CD4-positive, alpha-beta T cell treated with Interleukin-12 subunit alpha and Interleukin-12 subunit beta, for 1 hour (primary cell): Measurements from ENCODE around the gene IBSP.

Experiments used
- DNase-seq: peaks from one replicate; pipeline ENCODE4 v3.0.0-alpha.2; 2020

The IBSP gene, protein sequence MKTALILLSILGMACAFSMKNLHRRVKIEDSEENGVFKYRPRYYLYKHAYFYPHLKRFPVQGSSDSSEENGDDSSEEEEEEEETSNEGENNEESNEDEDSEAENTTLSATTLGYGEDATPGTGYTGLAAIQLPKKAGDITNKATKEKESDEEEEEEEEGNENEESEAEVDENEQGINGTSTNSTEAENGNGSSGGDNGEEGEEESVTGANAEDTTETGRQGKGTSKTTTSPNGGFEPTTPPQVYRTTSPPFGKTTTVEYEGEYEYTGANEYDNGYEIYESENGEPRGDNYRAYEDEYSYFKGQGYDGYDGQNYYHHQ

DNA sequence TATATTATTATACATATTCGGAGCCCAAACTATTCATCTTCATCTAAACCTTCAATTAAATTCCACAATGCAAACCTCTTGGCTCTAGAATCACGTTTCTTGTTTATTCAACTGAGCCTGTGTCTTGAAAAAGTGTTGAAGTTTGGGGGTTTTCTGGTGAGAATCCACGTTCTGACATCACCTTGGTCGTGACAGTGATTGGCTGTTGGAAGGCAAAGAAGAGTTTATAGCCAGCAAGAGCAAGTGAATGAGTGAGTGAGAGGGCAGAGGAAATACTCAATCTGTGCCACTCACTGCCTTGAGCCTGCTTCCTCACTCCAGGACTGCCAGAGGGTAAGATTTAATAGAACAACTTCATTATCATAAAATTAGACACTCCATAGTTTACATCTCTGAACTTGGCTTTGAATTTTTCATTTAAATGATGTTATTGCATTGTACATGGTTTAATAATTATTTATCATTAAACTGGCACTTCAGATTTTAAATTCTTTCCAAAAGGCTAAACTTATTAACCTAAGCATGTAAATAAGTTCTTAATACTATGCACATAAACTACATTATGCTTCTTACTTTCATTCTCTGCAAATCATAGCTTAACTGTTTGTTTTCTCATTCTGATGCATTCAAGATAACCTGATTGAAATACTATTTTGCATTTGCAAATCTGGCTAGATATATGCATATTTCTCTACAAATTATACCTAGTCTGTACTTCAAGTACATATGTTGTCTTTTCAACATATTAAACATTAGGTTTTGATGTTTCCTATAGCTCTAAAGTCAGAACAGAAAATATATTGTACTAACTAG, at the start of gene IBSP:
Gene IBSP (plus strand): TSS at position 254 of the 813 bp plus-strand sequence. CDS start 2,808 bp downstream, outside the sequence.
- no peak for DNase-seq

DNA sequence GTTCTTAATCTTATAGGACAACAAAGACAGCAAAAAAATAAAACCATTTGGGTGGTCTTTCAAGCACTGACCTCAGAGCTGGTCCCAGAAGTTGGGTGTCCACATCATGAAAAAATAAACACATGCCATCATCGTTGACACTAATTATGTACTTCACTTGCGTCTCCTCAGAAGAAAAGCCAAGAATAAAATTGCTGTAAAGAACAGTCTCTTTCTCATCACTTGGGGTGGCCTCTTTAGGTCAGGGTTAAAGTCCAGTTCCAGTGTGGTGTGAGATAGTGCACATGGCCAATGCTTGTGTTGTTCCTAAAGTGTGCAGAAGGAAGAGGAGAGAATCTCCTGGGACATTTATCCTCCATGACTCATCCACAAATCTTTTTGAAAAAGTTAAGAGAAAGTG, 49.5 kb upstream of the IBSP start:
- DNase-seq = no peak

DNA sequence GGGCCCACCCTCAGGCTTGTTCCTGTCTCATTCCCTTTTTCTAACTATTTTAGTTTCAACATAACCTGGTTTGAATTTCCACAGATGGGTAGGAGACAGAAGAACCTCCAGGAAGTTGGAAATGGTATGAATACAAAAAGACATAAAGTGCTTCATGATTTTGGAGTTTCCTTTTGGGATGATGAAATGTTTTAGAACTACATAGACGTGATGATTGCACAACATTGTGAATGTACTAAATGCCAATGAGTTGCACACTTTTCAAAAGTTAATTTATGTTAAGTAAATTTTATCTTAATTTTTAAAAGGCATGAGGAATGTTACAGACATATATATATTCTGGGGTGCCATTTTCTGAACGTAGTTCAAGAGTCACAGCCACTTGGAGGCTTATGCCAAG, 41.1 kb upstream of the IBSP start:
- no peak for DNase-seq

DNA sequence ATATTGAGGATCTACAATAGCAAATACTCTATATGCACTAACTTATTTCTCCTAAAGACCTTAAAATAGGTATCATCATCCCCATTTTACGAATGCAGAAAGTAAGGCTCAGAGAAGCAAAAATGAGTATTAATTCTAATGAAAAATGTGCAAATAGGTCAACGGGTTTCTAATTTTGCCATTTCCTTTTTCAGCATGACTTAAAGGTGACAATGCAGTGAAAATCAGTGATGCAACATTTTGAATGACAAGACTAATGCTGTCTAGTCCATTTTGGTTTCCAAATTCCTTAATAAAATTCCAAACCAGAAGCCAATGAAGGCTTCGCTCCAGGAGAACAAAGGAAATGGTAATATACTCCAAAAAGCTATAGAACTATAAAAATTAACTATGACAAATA, 37.0 kb upstream of the IBSP start:
- no peak for DNase-seq

DNA sequence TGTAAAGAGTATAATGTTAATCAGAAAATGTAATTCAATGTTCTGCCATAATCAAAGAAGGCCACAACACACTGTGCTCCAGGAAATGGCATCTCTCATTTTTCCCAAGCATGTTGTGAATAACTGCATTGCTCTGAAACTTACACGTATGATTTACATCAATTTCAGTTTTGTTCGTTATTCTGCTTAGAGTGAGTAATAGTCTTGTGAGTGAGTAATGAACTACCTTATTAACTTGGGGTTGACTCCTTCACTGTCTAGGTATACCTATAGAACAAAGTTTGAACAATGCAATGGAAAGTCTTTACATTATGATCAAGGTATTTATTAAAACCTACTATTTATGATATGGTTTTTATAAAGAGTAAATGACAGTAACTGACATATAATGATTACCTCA, 17.8 kb upstream of the IBSP start:
- no peak for DNase-seq

DNA sequence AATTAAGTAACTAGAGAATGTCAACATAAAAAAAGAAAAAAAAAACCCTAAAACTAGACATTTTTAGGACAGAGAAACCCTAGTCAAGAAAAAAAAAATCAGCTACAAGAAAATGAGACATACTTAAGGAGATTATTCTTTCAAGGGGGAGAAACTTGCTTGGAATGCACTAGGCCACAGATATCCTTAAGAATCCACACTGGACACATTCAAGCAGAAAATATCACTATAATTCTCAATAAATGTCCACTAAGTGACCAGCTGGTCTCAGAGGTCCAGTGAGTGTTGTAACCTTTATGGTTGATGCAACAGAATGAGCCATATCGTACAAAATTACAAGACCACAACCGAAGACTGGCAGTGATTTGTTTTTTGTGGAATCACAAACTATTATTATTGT, 15.6 kb upstream of the IBSP start:
- DNase-seq = no peak

DNA sequence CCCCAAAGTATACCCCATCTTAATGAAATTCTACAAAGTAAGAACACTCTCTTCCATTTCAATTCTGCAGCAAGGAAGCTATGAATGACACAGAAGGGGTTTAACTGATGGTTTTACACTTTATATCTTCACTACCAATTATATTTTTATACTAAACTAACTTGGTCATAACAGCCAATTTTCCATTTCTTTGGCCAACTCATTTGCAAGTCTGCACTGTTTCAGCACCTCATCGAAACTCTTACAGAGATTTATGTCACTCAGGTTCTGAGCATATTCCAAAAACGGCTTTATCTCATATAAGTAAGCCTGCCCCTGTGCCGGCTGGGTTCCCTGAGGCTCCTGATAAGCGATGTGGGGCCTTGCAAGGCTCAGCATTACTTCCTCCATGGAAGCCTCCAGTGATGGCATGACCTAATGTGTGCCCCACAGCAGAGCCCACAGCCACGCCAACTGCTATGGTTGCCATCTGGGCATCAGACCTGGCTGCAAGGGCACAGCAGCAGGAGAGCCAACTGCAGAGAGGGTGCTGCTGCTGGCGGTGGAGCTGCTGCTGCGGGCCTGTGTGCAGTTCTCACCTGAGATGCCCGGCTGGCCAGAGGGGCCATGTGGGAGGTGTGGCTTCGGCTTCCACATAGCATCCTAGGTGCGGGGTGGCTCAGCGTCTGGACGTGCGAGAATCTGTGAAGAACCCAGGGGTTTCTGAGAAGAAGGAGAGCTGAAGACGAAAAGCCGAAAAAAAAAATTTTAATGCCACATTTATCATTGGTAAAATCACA, 13.4 kb upstream of the IBSP start:
- no peak for DNase-seq

DNA sequence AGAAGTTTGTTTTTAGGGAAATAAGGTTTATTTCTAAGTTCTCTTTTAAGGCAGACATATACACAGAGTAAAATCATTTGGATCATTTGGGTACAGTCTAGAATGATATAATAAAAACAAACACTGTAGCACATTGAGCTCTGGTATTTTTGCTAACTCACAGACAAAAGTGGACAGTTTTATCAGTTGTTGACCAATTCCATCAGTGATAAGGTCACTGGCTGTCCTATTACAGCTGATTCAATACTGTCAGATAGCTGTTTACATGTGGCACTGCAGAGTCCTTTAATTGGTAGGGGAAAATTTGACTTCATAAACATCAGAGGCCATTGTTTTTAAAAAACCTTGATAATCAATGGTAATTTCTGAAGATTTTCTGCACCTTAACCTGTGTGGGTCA, 3.5 kb downstream of the IBSP start:
- DNase-seq = no peak

DNA sequence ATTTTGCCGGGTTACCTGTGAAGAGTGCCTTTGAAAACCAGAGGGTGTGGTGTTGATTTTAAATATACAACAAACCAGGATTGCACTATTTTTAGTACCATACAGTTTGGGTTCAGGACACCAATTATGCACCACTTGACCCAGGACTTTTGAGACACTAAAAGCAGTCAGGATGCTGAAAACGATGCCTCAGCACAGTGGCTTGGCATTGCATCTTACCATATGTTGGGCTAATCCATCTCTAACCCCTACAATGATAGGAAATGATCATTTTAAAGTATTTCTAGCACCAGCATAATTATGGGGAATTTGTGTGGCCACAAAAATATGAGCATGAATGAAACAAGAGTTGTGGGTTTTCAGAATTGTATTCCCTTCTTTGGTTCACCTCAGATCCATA, 4.1 kb downstream of the IBSP start:
- no peak for DNase-seq

DNA sequence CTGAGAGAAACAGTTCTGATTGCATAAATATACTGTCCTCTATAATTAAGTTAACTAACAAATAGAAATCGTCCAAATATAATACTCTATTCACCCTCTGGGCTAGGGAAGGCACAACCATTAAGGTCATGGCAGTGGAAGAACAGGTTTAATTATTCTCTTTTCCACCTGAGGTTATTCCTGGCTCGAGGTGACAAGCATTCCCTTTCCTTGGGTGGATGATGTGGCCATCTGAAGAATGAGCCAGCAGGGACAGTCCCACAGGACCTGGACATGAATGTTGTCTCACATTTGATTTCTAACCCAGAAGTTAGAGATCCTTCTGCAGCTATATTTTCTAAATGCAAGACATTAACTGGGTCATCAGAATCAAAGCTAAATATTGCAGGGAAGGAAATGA, 5.5 kb downstream of the IBSP start:
- no peak for DNase-seq

DNA sequence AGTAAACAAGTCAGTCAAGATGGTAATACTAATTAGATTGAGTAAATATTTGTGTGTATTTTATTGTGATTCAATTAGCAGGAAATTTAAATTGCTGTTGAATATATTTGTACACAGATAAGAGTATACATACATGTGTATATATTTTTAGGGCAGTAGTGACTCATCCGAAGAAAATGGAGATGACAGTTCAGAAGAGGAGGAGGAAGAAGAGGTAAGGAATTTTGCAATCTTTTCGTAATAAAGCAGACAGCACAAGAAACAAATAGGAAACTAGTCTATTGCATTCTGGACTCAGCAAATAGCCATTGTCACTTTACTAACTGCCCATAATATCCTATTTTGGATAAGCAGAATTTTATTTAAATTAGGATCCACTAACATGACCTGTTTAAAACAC, 6.6 kb downstream of the IBSP start:
- DNase-seq = no peak

DNA sequence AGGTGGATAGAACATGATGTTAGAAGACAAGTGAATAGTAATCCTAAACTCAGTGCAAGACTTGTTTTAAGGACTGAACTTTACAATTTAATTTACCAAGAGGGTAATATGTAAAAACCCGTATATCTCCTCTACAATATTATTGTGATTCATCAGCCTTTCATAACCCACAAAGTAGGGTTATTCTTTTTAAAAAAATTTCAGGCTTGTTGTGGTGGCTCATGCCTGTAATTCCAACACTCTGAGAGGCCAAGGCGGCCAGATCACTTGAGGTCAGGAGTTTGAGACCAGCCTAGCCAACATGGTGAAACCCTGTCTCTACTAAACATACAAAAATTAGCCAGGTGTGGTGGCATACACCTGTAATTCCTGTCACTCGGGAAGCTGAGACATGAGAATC, 7.2 kb downstream of the IBSP start:
- no peak for DNase-seq

DNA sequence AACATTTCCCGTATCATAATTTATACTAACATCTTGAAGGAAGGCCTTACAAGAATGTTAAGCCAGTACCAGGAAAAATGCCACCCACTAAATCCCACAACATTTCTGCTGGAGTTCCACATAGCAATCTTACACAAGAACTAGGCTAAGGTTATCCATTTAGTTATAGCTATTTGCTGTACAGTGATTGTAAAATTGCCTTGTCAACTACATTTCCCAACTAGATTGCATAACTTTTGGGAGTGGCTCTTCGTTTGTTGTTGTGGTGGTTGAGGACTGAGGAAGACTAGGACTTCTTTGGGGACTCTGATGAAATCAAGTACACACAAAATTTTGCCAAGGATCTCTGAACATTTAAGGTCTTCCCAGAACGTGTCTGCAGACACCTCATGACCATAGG, 8.0 kb downstream of the IBSP start:
- no peak for DNase-seq

DNA sequence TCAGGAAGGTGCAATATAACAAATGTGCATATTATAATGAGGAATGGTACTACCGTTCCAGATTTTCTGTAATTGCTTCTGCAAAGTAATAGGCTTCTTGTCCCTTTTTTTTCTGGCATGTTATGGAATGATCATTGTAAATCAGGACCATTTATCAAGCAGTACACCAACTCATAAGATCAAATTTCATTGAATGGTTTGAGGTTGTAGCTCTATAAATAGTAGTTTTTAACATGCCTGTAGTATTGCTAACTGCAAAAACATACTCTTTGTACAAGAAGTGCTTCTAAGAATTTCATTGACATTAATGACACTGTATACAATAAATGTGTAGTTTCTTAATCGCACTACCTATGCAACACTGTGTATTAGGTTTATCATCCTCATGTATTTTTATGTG, 12.6 kb downstream of the IBSP start:
- no peak for DNase-seq

DNA sequence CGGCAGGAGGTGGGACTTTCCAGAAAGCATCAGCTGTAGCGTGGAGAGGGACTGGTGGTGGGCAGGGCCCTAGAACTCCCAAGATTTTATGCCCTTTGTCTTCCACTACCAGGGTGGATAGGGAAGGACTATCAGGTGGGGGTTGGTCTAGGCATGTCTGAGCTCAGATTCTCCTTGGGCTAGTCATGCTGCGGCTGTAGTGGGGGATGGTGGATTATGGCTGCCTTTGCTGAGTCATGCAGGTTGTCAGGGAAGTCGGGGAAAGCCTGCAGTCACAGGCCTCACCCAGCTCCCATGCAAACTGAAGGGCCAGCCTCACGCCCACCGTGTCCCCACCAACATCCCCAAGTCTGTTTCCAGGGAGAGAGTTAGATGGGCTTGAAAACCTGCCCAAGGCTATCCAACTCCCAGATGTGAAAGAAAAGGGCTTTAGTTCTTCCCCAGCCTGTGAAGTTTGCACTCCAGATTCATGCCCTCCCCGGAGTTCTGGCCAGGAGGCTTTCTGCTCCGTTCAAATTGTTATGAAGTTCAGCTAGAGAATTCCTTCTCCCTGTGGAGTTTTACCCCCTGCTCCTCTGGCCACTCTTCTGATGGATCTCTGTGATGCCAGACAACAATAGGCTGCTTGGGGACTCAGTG, 20.0 kb downstream of the IBSP start:
- DNase-seq = no peak

DNA sequence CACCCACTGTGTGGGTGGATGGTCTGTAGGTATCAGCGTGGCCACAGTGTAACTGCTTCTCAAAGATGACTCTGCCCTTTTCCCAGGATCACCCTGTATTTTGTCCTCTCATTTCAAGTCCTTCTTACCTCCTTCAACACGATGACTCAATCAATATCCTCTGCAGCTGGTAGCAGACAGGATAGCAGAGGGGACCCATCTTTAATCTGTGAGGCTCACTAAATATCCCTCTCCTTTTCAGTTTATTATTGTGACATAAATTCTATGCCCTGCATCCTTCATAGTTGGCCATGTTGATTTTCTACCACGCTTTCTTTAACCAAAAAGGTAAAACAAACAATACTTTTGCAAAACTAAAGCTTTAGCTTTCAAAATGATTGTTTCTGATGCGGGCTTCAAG, 23.8 kb downstream of the IBSP start:
- DNase-seq = no peak

DNA sequence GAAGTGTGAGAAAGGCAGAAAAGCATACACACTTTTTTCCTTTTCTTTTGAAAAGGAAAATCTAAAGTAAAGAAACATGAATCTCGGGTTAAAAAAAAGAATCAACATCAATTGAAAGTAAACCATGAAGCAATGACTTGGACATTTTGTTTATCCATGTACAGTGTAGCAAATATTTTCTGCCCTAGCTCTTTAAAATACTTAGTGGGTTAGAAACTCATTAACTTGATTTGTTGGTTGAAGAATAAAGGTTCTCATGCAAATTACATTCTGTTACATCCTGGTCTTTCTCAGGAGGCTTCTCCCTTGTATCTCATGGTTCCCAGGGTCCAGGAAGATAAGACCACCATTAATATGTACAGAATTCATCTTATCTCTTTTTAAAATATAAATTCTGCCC, 24.4 kb downstream of the IBSP start:
- DNase-seq = no peak

DNA sequence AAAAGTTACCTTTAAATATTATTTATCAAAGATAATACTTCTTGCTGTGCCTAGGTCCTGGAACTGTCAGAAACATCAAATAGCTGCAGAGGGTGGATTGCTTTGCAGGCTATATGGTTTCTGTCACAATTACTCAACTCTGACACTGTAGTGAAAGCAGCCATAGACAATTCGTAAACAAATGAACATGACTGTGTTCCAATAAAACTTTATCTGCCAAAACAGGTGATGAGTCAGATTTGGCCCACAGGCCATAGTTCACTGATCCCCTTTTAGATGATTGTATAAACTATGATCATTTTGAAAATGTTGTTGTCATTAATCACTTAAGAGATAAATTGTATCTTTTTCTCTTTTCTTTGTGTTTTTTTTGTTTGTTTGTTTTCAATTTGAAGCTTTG, 25.0 kb downstream of the IBSP start:
- no peak for DNase-seq

DNA sequence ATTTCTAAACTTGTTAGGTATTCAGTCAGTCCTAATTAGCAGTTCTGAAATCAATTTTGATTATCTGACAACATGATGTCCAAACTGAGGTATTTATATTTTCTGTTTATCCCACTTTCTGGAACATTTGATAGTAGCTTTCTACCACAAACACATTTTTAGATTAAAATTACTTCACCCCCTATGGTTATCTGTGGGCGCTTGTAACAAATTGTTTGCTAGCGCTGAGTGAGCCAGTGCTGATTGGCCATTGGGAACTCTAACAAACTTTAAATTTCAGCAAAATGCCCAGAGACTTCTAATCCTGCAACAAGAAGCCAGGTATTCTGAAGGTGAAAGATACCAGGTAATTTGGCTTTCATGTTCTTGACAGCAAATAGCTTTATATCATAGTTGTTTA, 33.3 kb downstream of the IBSP start, which contains the start of gene MEPE:
Gene MEPE (plus strand): TSS at position 301 of the 400 bp plus-strand sequence. CDS start 1,746 bp downstream, outside the sequence.
- DNase-seq = no peak

DNA sequence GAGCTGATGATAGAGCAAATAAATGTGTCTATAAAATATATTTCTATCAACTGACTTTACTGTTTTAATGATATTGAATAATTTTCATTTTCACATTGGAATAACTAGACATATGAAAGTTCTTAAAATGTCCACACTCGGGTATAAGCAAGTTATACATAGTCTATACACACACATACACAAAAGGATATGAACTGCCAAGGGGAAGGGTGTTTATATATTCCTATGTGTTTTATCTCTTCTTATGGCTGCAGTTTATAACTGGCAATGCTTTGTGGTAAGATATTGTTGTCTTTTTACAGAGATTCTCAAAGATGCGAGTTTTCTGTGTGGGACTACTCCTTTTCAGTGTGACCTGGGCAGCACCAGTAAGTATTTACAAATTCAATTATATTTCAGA, 35.0 kb downstream of the IBSP start:
- DNase-seq = no peak

DNA sequence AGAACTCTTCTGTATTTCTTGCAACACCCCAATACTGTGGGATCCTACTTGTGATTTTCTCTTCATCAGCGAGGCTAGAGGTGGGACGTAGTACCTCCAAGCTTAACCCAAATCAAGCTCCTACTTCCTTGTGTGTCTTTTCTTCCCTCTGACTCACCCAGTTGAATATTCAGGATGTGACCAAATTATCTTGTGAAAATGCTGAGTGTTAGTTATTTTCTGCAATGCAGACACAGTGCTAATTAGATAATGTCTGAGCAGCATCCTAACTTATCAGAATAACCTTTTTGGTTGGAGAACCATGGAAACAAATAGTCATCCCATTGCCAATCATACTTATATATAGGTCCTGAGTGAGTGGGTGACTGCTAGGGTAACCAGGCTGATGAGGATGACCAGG, 35.8 kb downstream of the IBSP start:
- no peak for DNase-seq

DNA sequence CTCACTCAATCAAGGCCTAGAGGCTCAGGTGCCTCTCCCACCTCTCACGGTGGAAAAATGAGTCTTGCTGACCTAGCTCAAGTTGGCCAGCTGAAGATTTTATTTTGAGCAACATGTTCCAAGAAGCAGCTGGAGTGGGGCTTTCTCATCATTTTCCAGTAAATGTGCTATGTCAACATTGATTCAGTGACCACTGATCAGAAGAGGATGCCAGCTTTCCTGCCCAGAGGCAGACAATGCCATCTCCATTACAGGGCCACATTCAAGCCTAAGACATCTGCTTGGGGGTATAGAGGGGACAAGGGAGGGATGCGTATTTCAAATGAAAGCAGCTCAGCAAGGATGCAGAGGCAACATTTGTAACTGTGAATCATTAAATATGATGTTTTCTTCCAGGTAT, 36.4 kb downstream of the IBSP start:
- no peak for DNase-seq

DNA sequence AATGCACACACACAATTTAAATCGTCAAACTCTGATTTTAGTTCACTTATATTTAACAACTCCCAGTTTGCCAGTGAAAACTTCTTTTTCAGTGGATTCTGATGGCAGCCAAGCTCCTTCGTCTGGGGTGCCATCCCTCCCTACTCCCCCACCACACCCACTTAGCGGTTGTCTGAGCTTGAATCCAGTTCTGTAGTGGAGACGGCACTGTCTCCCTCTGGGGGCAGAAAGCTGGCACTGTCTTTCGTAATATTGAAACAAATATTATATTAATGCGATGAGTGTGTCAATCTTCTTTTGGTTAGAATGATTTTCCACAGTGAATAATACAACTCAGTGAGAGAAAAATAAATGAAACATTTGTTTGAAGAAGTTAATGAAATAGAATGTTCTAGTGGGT, 38.9 kb downstream of the IBSP start:
- DNase-seq = no peak
